GM08714 (cell line): Measurements from ENCODE around the gene ATAD3C.
"Not testable (repeated sequence)": the region's sequence is repeated elsewhere in the genome, so short reads cannot be mapped to it uniquely, and the experiment has no call there.

Experiments used
- H3K4me3 ChIP-seq: fragments of 200-500 bp; sonication (Bioruptor generic); 2 replicates; pipeline ENCODE4 v1.5.1; 2014; ENCODE audit warnings: mild to moderate bottlenecking, low read length, inconsistent platforms
- ZNF274 ChIP-seq: IDR thresholded peaks from 2 replicates; pipeline ENCODE4 v1.6.1; 2012; ENCODE audit warnings: mild to moderate bottlenecking, low read depth, low read length

The ATAD3C gene

DNA sequence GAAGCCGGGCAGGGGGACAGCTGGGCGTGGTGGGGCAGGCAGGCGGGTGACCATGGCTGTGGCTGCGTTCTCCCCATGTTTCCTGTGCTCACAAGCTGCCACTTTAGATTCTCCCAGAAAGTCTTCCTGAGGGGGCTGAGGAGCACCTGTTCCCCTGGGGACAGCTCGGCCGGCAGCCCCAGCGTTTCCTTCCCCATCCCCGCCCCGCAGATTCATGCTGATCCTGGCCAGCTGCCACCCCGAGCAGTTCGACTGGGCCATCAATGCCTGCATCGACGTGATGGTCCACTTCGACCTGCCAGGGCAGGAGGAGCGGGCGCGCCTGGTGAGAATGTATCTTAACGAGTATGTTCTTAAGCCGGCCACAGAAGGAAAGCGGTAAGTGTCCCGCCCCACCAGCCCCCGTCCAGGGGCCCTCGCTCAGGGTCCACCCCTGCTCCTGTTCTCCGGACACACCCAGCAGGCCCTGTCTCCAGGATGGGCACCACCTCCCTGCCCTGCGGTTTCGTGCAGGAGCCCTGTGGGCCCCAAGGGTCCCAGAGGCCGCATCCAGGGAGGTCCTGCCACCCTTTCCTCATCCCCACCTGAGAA, 11.1 kb downstream of the ATAD3C start:
- no peak overlapping the region for H3K4me3 ChIP-seq
- TF ChIP-seq ZNF274: no peak

DNA sequence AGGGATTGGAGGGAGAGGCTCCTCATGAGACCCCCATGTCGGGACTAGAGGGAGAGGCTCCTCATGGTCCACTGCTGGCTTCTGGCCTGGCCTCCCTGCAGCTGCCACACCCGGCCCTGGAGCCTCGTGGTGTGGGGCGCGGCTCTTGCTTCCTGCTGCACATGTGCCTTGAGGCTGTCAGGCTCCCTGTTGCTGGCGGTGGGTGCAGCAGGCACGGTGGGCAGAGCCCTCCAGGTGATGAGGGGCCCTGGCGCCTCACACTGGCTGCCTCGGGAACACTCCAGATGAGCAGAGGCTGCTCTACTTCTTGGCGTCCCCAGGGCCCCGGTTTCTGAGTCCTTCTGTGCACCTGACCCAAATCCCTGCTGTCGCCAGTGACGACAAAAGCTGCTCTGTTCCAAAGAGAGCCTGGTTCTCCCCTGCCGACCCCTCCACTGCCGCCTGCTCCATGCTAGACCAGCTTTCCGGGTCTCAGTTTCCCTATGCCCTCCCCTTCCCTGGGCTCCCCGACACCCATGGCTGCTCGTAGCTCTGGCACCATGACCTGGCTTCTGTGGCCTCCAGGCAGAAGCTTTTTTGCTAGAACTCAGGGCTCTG, 12.3 kb downstream of the ATAD3C start:
- no peak overlapping the region for H3K4me3 ChIP-seq
- no peak for TF ChIP-seq ZNF274

DNA sequence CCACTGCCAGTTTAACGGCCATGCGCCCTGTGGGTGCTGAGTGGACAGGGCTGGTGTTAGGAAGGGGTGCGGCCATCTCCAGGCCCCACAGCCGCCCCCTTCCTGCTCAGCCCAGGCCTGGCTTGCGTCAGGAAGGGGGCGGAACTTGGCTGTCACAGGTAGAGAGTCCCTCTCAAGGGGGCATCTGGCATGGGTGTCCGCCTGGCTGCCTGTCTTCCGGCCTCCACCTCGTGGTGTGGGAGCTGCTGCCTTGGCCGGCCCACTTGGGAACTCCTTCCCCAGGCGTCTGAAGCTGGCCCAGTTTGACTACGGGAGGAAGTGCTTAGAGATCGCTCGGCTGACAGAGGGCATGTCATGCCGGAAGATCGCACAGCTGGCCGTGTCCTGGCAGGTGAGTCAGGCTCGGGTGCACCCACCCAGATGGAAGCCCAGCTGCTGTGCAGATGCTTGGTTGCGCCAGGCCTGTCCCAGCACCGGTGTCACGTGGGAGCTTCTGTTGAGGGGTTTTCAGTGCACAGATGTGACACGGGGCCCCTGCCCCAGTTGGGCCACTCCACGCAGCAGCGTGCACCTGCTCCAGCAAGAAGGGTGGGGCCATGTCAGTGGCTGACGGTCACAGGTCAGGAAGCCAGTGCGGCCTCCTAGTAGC, 13.0 kb downstream of the ATAD3C start:
- TF ChIP-seq ZNF274: no peak
- H3K4me3 ChIP-seq: no peak overlapping the region

DNA sequence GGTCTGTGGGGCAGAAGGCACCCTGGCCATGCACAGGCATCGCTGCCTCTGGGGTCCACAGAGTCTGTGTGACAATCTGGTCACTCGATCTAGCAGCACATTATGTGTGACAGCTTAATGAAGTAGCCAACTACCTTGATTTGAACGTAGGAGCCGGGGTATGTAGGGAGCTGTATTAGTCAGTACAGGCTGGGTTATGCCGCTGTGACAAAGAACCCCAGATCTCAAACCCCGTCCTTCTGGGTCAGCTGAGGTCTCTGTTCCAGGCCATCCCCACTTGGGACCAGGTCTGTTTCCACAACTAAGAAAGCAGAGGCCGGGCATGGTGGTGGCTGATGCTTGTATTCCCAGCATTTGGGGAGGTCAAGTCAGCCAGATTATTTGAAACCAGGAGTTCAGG, 13.8 kb downstream of the ATAD3C start:
- TF ChIP-seq ZNF274: no peak
- no peak overlapping the region for H3K4me3 ChIP-seq

DNA sequence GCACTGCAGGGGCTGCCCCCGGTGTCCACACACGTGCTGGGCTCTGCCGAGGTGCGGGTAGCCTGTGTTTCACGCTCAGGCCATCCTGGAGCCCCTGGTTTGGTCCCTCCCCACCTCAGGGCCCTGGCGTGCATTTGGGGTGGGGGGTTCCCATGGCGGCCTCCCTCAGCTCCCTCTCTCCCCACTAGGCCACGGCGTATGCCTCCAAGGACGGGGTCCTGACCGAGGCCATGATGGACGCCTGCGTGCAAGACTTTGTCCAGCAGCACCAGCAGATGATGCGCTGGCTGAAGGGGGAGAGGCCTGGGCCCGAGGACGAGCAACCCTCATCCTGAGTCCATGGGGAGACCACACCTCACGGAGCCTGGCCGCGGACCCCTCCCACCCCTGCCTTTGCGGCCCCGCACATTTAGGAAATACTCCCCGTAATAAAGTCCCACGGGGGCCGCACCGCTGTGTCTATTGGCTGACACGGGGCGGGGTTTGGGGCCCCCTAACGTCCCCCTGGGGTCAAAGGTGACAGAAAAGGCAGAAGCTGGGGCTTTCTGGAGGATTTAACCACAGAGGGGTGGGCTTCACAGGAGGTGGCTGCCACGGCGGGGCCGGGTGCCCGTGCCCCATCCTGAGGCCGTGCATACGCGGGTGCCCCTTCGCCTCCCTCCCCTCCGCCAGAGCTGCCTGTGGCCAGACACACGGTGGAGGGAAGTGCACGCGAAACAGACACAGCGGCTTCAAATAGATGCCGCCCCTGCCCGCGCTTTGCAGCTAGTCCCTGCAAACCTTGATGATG, 18.9 kb downstream of the ATAD3C start:
- not testable (repeated sequence) for H3K4me3 ChIP-seq

DNA sequence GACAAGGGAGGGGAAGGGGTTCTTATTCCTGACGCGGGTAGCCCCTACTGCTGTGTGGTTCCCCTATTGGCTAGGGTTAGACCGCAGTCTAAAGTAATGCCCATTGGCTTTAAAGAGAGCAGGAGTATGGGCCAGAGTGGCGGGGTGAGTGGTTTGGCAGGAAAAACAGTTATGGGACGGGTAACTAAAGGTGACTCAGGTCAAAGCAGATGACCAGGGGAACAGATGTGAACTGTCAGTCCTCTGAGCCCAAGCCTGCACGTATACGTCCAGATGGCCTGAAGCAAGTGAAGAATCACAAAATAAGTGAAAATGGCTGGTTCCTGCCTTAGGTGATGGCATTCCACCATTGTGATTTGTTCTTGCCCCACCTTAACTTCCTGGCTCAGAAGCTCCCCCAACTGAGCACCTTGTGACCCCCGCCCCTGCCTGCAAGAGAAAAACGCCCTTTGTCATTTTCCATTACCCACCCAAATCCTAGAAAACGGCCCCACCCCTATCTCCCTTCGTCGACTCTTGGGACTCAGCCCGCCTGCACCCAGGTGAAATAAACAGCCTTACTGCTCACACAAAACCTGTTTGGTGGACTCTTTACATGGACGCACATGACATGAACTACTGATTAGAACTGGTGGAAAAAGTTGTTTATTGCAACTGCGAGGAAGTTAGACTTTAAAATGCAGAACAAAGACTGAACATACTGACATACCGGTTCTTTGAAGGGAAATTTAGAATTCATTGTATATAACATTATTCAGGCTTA, 21.3 kb downstream of the ATAD3C start:
- peak overlapping the region; percentile 97 for H3K4me3 ChIP-seq
- TF ChIP-seq ZNF274: no peak

DNA sequence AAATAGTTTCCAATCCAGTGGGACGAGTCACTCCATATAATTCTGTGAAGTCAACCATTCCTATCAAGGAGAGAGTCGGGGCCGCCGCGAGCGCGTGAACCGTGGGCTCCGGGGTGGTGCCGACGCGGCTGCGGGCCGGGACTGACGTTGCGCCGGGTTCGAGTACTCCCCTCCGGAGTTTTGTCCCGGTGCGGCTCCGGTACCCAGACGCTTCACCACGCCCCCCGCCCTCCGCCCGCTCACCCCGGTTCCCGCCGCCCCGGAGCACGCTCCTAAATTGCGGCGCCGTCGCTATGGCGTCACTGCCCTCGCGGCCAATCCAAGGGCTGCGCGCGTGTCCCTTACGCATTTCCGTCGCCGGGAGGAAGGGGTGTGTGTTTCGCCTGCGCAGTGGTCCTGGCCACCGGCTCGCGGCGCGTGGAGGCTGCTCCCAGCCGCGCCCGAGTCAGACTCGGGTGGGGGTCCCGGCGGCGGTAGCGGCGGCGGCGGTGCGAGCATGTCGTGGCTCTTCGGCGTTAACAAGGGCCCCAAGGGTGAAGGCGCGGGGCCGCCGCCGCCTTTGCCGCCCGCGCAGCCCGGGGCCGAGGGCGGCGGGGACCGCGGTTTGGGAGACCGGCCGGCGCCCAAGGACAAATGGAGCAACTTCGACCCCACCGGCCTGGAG, 22.0 kb downstream of the ATAD3C start, which contains the start of gene ATAD3B:
TSS of gene ATAD3B (plus strand) at position 377 of the 664 bp plus-strand sequence. CDS start at position 497, 120 bp downstream.
- TF ChIP-seq ZNF274: no peak
- H3K4me3 ChIP-seq: peak within 1 kb of the TSS; percentile 97

DNA sequence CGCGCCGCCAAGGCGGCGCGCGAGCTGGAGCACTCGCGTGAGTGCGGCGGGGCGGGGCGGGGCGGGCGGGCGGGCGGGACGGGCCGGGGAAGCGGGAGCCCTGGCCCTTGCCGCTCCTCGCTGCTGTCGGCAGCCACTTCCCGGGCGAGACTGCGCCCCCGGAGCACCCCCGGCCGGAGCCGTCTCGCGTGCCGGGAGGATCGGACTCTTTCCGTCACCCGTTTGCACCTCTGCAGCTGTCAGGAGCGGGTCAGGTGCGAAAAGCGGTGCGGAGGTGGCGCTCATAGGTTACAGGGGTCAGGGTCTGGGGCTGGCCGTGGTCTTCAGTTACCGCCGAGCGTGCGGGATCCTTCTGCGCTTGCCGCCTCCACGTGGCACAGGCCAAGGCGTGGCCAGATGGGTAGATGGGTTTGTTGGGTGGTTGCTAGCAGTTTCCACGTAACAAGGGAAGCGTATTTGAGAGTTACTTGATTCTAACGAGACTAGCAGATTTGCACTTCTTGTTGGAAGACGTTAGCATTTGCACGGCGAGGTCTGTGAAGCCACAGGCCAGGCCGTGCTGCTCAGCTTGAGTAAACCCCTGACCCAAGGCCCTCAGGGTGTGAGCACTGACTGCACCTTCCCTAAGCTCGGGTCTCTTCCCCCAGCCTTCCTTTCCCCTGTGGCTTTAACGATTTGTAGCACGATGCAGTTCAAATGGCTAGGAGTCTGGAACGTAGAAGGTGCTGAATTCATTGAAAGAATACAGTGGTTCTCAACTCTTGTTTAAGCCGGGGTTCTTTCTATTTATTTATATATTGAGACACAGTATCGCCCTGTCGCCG, 22.8 kb downstream of the ATAD3C start:
- H3K4me3 ChIP-seq: peak overlapping the region; percentile 97

DNA sequence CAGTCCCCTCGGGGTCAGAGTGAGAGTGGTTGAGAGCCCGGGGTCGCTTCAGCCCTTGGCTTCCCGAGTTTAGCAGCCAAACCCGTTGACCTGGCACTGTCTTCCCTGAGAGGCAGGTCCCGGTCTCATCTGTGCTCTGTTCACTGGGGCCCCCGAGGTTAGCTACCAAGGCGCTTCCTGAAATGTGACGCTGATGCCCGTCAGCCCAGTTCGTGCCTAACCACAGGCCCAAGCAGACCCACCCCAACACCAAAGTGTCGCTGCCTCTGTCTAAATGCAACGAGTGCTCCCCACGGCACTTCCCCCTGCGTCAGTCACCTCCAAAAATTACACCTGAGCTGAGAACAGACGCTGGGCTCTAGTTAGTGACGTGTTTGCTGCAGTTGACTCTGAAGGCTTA, 26.5 kb downstream of the ATAD3C start:
- H3K4me3 ChIP-seq: not testable (repeated sequence)

DNA sequence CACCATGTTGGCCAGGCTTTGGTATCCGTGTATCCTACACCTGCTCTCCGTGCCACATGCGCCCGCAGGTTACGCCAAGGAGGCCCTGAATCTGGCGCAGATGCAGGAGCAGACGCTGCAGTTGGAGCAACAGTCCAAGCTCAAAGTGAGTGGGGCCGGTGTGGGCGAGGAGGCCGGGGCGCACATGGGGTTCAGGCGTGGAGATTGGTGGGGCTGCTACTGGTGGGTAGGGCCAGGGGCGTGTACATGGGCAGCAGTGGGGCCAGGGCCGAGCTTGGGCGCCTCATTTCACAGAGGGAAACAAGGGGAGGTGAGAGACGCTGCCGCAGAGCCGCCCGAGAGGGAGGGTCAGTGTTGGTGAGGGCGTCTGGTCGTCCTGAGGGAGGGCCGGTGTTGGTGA, 27.7 kb downstream of the ATAD3C start:
- no peak for TF ChIP-seq ZNF274
- H3K4me3 ChIP-seq: no peak overlapping the region

DNA sequence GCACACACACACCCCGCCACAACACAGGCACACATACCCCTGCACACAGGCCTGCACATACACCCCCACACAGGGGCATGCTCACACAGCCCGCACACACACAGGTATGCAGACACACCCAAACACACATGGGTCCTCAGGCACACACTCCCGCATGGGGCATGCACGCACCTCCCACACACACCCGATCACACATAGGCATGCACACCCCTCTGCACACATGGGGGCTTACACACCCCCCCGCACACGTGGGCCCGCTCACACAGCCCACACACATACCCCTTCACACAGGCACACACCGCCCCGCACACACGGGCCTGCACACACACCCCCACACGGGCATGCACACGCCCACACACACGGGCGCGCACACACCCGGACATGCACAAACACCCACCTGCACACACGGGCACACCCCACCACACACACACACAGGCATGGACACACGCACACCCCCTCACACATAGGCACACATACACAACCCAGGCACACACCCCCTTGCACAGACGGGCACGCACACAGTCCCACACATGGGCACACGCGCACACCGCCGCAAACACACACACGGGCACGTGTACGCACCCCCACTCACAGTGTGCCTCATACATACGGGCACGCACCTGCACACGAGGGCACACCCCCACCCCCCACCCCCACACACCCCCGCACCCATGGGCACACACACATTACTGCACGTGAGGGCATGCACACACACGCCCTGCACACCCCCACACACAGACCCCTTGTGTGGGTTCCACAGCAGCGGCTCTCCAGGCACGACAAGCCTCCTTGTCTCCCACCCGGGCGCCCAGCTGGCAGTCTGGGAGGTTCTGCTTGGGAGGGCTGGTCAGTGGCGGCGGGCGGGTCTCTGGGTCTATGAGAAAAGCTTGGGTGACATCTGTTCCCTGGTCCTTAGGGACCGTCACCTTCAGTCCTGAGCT, 30.3 kb downstream of the ATAD3C start:
- no peak for TF ChIP-seq ZNF274
- no peak overlapping the region for H3K4me3 ChIP-seq

DNA sequence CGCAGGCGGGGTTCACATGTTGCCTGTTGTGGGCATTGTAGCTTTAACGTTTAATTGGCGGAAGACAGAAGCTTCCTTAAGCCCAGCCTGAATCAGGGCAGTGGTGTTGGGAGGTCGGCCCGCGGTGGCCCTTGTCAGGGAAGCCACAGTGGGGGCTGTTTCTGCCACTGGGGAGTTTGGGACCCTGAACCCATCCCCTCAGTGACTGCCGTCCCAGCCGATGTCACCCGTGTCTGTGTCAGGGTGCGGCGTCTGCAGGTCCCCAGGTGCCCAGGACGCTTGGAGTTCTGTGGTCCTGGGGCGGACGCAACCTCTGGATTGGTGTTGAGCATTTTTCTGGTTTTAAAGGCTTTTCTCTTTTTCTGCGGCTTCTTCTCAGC, 31.0 kb downstream of the ATAD3C start:
- H3K4me3 ChIP-seq: not testable (repeated sequence)

DNA sequence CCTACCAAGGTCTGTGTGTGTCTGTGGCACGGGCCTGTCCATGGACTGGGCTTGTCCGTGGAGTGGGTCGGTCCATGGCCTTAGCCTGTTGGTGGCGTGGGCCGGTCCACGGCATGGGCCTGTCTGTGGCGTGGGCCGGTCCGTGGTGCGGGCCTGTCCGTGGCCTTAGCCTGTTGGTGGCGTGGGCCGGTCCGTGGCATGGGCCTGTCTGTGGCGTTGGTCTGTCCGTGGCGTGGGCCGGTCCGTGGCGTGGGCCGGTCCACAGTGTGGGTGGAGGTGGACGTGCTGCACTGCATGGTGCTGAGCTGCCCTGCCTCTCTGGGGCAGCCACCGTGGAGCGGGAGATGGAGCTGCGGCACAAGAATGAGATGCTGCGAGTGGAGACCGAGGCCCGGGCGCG, 32.3 kb downstream of the ATAD3C start:
- not testable (repeated sequence) for H3K4me3 ChIP-seq
